ENCODE results near the gene STH.
"Not testable (repeated sequence)": the region's sequence is repeated elsewhere in the genome, so short reads cannot be mapped to it uniquely, and the experiment has no call there.

STH gene, protein sequence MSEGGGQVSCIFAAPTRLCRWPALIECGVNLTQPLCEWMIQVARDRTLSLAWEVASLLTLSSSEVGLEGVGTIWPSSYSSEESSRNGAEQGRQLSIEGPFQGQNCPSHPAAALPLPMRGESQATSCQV

GRCh38 chr17:45998987-45999899 lies at the start of gene STH:
STH (plus strand) TSS chr17:45999250; CDS start chr17:45999280, 30 bp downstream.
- DNase-seq = no peak

DNA sequence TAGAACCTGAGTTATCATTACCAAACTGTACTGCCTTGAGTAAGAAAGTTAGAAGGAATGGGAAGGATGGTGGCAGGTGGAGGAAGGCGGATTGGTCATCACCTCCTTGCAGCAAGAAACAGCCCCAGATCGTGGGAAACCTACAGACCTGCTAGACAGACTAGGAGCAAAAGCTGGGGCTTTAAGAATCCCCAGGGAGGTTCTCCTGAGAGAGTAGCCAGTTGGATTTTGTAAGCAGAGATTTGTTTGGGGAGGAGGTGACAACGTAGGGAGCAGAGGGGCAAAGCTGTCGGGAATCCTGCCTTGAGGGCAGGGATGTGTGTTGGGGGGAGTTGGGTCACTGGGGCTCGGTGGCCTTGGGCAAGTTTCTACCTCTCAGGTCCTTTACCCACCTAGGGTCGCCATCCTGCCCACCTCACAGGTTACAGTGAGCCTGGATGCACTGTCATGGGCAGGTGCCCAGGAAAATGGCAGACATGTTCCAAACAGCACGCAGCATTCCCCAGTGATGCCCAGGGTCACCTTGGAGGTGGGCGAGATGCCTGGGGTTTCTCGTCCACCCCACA lies 49.2 kb upstream of the STH start:
- DNase-seq = no peak

DNA sequence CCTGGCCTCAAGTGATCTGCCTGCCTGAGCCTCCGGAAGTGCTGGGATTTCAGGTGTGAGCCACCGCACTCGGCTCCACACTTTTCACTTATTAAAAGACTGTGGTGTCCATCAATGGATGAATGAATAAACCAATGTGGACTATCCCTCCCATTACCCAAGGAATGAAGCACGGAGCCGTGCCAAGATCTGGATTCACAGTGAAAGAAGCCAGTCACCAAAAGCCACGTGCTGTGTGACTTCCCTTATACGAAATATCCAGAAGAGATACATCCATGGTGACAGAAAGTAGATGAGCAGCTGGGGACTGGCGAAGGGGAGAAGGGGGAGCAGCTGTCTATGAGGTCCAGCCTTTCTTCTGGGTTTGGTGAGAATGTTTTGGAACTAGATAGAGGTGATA lies 48.2 kb upstream of the STH start:
- DNase-seq = no peak

DNA sequence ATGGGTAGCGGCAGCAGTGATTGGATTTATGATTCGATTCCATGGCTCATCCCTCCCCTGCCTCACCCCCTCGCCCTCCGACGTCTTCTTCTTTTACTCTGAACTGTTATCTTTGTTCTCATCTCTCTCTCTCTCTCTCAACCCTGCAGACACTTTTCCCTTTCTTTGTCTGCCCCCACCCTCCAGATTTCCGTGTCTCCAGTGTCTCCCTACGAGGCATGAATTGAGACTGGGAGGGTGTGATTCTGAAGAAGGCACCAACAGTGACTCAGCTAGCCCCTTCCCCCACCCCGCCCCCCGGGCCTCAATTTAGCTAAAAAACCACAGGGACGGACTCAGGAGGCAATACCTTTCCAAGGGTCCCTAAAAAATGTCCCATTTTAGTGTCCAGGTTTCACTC lies 47.6 kb upstream of the STH start:
- DNase-seq = no peak

DNA sequence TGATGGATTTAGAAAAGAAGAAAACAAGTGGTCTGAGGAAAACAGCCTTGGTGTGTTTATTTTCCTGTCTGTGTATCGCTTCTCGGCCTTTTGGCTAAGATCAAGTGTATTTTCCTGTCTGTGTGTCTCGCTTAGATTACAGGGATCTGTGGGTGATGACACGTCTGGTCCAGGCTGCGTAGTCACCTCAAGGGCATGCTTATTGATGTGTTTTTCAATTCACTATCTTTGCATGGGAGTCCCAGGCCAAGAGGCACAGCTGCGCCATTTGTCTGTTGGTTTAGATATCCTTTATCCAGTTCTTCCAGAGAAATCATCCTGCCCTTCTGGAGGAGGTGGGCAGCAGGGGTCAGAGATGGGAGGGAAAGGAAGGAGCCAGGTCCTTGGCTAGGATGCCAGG lies 47.1 kb upstream of the STH start:
- DNase-seq = no peak

DNA sequence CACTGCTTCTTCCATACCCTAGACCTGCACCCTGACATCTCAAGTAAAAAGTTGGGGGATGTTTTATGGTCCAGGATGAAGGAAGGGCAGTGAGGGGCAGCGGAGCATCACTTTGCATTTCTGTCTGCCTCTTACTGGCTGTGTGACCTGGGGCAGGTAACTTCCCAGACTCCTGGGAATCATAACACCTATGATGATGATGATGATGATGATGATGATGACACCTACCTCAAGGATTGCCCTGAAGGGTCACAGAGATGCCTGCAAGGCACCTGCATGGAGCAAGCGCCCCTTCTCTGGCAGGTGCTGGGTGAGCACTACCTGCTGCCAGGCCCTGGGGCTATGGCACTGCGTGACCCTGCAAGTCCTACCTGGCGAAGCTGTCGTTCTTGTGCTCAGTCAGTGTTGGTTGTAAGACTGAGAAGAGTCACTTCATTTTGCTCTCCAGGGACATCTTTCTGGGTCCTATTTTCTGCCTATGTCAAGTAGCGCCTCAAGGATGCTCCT lies 46.2 kb upstream of the STH start:
- no peak for DNase-seq

GRCh38 chr17:45953561-45953960 lies 45.5 kb upstream of the STH start:
- no peak for DNase-seq

GRCh38 chr17:45954914-45955313 lies 44.1 kb upstream of the STH start:
- no peak for DNase-seq

- DNase-seq = no peak
These were observed 43.7 kb upstream of the STH start for GRCh38 chr17:45955326-45955725.

DNA sequence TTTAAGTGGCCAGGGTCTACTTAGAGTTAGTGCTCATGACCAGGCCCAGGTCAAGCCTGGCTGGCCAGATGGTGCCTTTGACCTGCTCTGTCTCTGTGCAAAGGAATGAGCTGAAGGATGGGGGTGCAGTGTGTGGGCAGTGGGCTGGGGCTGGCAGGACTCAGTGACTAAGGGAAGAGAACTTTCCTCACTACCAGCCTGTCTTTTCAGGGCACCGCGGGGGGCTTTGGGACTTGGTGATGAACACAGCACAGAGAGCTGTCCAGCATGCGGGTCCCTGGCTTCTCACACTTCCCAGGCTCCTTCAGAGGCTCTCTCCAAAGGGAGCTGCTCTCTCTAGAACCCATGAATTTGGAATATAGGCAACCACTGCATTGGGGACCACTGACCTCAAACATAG lies 43.0 kb upstream of the STH start:
- no peak for DNase-seq

DNA sequence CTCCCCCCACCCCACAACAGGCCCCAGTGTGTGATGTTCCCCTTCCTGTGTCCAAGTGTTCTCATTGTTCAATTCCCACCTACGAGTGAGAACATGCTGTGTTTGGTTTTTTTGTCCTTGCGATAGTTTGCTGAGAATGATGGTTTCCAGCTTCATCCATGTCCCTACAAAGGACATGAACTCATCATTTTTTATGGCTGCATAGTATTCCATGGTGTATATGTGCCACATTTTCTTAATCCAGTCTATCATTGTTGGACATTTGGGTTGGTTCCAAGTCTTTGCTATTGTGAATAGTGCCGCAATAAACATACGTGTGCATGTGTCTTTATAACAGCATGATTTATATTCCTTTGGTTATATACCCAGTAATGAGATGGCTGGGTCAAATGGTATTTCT lies 42.3 kb upstream of the STH start:
- DNase-seq = not testable (repeated sequence)

- DNase-seq = no peak
These were observed 40.7 kb upstream of the STH start for GRCh38 chr17:45958307-45958706.

GRCh38 chr17:45958994-45959665 lies 39.9 kb upstream of the STH start:
- DNase-seq = no peak

DNA sequence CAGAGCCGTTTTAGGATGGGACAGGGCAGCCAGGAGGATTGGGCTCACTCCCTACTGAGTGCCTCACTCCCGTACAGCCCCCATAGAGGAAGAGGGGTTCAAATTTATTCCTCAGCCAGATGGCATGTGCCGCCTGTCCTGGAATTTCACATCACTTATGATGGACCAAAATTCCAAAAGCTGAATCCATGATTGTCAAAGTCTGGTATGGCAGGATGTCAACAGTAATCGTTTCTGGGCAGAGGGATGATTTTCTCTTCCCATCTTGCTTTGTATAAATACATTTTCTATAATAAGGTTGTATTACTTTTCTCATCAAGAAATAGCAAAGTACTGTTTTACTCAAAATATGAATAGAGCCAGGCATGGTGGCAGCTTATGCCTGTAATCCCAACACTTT lies 38.7 kb upstream of the STH start:
- DNase-seq = no peak

DNA sequence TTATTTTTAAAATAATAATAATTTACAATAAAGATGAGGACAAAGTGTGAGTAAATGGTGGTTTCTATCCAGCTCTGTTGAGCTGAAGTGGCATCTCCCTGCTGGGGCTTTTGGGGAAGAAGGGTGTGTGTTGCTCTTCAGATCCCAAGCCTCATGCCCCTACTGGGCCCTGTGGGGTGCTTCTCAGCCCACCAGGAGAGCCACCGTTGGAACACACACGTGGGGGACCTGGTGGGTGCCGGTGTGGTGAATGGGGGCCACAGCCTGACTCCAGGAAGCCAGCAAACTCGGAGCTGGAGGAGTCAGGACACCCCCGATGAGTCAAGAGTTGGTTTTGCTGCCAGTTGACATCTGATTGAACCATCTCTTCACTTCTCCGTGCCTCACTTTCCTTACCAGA lies 37.8 kb upstream of the STH start:
- DNase-seq = no peak

- no peak for DNase-seq
These were observed 36.7 kb upstream of the STH start for GRCh38 chr17:45962221-45962972.

DNA sequence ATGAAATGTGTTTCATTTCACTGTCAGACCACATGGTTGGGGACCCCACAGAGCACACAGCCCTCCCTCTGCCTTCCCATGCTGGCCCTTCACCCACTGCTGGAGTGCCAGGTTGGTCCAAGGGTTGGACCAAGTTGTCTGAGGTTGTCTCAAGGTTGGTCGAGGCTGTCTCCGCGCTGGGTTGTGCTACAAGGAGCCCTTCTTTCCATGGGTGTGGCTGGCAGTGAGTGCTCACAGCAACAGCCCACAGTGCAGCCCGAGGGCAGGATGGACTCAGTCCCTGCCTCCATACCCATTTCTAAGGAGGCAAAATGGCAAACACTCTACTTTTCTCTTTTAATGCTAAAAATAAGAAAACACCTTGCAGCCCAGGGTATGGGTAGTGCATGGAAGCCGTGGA lies 35.8 kb upstream of the STH start:
- DNase-seq = no peak

DNA sequence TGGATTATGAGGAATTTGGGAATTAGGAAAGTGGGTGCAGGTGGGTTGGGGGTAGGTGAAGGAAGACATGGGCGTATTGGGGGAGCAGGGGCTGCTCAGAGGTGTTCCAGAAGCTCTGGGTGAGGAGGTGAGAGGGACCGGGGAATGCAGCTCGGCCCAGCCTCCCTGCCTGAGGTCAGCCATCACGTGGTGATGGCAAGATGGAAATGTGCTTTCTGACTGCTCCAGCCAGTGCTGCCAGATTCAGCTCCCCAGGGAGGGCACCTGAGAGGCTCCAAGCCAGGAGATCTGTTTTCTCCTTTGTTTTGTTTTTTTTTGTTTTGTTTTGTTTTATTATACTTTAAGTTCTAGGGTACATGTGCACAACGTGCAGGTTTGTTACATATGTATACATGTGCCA lies 35.2 kb upstream of the STH start:
- no peak for DNase-seq

DNA sequence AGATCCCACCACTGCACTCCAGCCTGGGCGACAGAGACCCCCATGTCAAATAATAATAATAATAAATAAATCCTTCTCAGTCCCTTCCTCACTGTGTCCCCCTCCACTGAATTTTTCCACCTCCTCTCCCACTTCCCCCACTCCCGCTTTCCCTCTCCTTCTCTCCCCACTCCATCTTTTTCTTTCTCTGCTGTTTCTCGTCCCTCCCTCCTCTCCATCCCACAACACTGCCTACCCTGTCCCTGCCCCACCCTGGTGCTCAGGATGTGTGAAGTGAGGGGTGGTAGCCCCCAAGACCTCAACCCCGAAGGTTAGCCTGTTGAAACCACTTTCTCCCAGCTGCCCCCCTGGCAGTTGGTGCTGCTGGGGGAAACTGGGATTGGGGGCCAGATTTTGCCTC lies 34.4 kb upstream of the STH start:
- no peak for DNase-seq

DNA sequence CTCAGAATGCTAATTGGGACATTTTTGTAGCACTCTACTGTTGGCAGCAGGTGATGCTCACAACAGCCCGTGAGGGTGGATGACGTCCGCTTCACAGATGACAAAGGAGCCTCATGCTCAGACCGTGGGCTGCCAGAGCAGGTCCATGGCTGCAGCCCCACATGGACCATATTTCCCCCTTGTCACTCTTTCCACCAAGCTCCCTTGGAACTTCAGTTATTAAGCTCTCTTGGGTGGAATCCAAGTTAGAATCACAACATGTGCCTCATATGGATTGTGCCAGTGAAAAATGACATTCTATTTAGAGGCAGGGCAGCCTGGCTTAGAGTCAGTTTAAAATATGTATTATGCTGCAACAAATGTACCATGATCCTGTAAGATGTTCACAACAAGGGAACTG lies 33.2 kb upstream of the STH start:
- DNase-seq = no peak

DNA sequence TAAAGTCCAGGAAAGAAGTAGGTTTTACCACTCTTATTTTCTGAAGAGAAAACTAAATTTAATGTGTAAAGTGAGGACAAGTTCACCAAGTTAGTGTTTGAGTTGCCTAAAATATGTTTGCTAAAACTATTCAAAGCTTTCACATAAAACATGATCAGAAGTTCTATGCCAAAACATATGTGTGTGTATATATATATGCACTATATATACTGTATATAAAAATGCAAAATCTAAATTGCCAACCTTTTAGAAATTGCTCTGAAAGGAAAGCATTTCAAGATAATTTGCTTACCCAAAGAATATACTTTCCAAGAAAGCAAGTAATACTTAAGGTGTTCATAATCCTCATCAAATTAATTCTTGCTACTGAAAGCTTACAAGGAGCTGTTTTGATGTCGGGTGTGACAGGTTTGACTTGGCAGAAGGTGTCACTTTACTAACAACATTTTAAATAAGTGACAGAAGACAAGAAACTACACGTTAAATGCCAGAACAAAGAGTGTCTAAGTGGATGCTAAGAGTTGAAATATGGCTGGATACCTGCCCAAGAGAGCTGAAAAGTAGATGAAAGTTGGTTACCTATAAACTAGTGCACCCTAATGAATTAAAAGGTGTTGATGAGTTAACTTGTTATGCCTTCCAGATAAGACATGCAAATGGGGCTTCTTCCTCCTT lies 32.3 kb upstream of the STH start:
- DNase-seq = no peak

DNA sequence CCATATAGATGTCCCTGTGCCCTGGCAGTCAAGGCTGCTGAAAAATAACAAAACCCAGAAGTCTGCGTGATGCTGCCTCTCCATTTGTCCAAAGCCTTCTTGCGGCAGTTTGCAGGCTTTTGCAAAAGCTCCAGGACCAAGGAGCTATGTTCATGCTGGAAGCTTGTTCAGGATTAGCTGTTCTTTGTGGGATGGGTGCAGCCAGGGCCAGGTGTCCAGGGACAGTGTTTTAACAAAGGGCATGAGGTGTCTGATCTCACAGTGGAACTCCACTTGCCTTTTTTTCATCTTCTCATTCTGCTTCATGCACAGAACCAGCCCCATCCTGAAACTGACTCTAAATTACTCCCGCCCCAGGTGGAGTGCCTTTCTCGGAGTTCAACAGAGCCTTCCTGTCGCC lies 31.7 kb upstream of the STH start:
- no peak for DNase-seq
